ENCODE results near the gene MED13. TPM values are rescaled to one million over a fixed set of nuclear protein-coding genes. Genes with fewer than 3 reads are reported as not detected.

The MED13 gene
- total RNA-seq, 1 donor = 68.8 TPM

DNA sequence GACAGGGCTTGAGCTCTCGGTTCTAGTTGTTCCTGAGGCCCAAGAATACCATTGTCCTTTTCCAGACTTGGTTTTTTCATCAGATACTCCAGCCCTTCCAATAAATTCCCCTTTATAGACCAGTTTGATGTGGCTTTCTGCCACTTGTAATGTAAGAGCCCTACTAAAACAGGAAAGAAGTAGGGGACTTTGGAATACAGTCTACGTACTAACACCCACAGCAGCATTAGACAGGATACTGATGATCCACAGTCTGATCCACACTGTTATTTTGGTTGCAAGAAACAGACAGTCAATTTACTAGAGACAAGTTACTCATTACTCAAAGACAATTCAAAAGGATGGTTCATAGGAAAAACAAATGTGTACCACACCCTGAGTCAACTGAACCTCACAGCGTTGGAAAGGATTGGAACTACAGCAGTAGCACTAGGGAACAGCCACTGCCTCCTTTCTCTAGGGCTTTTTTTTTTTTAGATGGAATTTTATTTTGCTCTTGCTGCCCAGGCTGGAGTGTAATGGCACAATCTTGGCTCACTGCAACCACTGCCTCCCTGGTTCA lies 45.9 kb upstream of the MED13 start:
- DNase-seq (ENCODE audit: insufficient read length, low spot score, missing footprints) = no peak
- no peaks in the 10 kb centered on the region for H3K9me3 ChIP-seq (ENCODE audit: low read depth, low read length)

DNA sequence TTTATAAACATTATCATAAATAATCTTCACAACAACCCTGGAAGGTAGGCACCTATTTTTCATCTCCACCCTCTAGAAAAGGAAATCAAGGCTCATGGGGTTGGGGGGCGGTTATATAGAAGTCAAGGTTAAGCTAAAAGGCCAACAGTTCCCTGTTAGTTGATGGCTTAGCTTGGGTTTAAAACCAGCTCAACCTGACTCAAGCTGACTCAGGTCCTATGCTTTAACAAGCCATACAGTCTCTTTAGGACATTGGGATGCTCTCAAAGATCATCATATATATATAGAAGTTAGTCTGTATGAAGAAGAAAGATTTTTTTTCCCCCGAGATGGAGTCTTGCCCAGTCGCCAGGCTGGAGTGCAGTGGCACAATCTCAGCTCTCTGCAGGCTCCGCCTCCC lies 44.8 kb upstream of the MED13 start:
- Histone ChIP-seq H3K9me3 (ENCODE audit: low read depth, low read length) (no peaks in the 10 kb centered on the region), H3K27ac (ENCODE audit: low read depth, low read length) (no peak overlapping the region), H4K20me1 (ENCODE audit: insufficient read depth, low read length) (no peaks in the 10 kb centered on the region), H3K4me1 (ENCODE audit: insufficient read depth, low read length) (no peaks in the 10 kb centered on the region), H3K4me2 (ENCODE audit: insufficient read depth, low read length) (no peak overlapping the region), H3K79me2 (ENCODE audit: insufficient read depth, low read length) (no peaks in the 10 kb centered on the region), H2AFZ (ENCODE audit: low read length) (no peak overlapping the region), H3K36me3 (ENCODE audit: insufficient read depth, low read length) (no peaks in the 10 kb centered on the region), H3K4me3 (ENCODE audit: insufficient read depth, low read length) (no peak overlapping the region), H3K27me3 (ENCODE audit: insufficient read depth, low read length) (peaks cover 14% of the 10 kb centered on the region)
- TF ChIP-seq, protein P1, sequence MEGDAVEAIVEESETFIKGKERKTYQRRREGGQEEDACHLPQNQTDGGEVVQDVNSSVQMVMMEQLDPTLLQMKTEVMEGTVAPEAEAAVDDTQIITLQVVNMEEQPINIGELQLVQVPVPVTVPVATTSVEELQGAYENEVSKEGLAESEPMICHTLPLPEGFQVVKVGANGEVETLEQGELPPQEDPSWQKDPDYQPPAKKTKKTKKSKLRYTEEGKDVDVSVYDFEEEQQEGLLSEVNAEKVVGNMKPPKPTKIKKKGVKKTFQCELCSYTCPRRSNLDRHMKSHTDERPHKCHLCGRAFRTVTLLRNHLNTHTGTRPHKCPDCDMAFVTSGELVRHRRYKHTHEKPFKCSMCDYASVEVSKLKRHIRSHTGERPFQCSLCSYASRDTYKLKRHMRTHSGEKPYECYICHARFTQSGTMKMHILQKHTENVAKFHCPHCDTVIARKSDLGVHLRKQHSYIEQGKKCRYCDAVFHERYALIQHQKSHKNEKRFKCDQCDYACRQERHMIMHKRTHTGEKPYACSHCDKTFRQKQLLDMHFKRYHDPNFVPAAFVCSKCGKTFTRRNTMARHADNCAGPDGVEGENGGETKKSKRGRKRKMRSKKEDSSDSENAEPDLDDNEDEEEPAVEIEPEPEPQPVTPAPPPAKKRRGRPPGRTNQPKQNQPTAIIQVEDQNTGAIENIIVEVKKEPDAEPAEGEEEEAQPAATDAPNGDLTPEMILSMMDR (IDR thresholded peaks at IDR 0.05; ENCODE audit: extremely low read depth, low read depth, low read length) = no peak
- DNase-seq (ENCODE audit: insufficient read length, low spot score, missing footprints) = no peak

More for the DNA sequence above, 45.9 kb upstream of the MED13 start:
- Histone ChIP-seq H3K27me3 (ENCODE audit: insufficient read depth, low read length) (peaks cover 6% of the 10 kb centered on the region), H3K4me3 (ENCODE audit: insufficient read depth, low read length) (no peak overlapping the region), H3K79me2 (ENCODE audit: insufficient read depth, low read length) (no peaks in the 10 kb centered on the region), H3K4me2 (ENCODE audit: insufficient read depth, low read length) (no peak overlapping the region), H3K36me3 (ENCODE audit: insufficient read depth, low read length) (no peaks in the 10 kb centered on the region), H3K4me1 (ENCODE audit: insufficient read depth, low read length) (no peaks in the 10 kb centered on the region), H2AFZ (ENCODE audit: low read length) (no peak overlapping the region), H3K27ac (ENCODE audit: low read depth, low read length) (no peak overlapping the region), H4K20me1 (ENCODE audit: insufficient read depth, low read length) (no peaks in the 10 kb centered on the region)
- TF ChIP-seq, protein P1 (IDR thresholded peaks at IDR 0.05; ENCODE audit: extremely low read depth, low read depth, low read length) = no peak

DNA sequence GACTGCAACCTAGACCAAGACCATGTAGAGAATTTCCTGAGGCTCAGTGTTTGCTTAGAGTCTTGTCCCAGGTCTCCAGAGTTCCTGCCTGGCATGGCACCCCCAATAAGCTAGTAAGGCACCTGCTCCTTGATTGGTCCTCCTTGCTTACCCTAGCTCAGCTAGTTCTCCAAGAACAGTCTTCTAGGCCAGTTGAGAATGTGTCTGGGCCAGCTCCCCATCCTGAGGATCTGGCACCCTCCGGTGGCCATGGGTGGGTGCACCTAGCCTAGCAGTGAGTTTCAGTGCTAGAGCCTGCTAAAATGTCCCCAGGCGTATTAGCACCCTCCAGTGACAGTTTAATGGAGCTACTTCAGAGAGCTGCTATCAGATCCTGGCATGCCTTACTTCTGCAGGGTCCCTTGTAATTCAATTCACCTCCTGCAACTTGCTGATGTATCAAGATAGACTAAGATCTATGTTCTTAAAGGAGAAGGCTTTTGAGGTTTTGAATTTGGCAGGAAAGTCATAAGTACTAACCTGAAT lies 44.4 kb upstream of the MED13 start:
- Histone ChIP-seq H2AFZ (ENCODE audit: low read length) (no peak overlapping the region), H3K27ac (ENCODE audit: low read depth, low read length) (no peak overlapping the region), H3K36me3 (ENCODE audit: insufficient read depth, low read length) (no peaks in the 10 kb centered on the region), H3K79me2 (ENCODE audit: insufficient read depth, low read length) (no peaks in the 10 kb centered on the region), H4K20me1 (ENCODE audit: insufficient read depth, low read length) (no peaks in the 10 kb centered on the region), H3K9me3 (ENCODE audit: low read depth, low read length) (no peaks in the 10 kb centered on the region), H3K4me3 (ENCODE audit: insufficient read depth, low read length) (no peak overlapping the region), H3K4me2 (ENCODE audit: insufficient read depth, low read length) (no peak overlapping the region), H3K4me1 (ENCODE audit: insufficient read depth, low read length) (no peaks in the 10 kb centered on the region), H3K27me3 (ENCODE audit: insufficient read depth, low read length) (peaks cover 14% of the 10 kb centered on the region)
- TF ChIP-seq, protein P1 (IDR thresholded peaks at IDR 0.05; ENCODE audit: extremely low read depth, low read depth, low read length) = peak; percentile 99
- DNase-seq (ENCODE audit: insufficient read length, low spot score, missing footprints) = peak; percentile 82

DNA sequence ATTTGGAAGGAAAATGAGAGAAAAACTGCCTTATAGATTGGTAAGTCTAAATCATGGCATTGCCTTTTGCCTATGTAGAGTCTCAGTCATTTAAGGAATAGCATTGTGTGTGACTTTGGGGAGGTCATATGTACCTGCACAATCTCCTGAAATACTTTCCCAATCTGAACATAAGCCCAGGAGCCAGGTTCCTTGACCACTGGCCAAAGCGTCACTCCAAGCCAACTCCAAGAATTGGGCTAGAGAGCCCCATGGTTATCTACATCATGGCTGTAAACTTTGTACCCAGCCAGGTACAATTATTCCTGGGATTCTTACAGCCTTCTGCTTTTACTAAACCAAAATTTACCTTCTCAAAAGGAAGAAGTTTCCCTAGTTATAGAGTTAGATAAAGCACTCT lies 40.8 kb upstream of the MED13 start:
- H2AFZ ChIP-seq (ENCODE audit: low read length) = no peak overlapping the region
- H3K79me2 ChIP-seq (ENCODE audit: insufficient read depth, low read length) = no peaks in the 10 kb centered on the region
- H3K27ac ChIP-seq (ENCODE audit: low read depth, low read length) = no peak overlapping the region
- no peaks in the 10 kb centered on the region for H3K9me3 ChIP-seq (ENCODE audit: low read depth, low read length)
- no peaks in the 10 kb centered on the region for H3K4me1 ChIP-seq (ENCODE audit: insufficient read depth, low read length)
- H3K4me3 ChIP-seq (ENCODE audit: insufficient read depth, low read length) = no peak overlapping the region
- no peak overlapping the region for H3K4me2 ChIP-seq (ENCODE audit: insufficient read depth, low read length)
- H3K27me3 ChIP-seq (ENCODE audit: insufficient read depth, low read length) = peaks cover 14% of the 10 kb centered on the region
- TF ChIP-seq, protein P1 (IDR thresholded peaks at IDR 0.05; ENCODE audit: extremely low read depth, low read depth, low read length) = no peak
- no peaks in the 10 kb centered on the region for H4K20me1 ChIP-seq (ENCODE audit: insufficient read depth, low read length)
- H3K36me3 ChIP-seq (ENCODE audit: insufficient read depth, low read length) = no peaks in the 10 kb centered on the region
- no peak for DNase-seq (ENCODE audit: insufficient read length, low spot score, missing footprints)

Measured in osteoblast (primary cell).